ENCODE data around the gene SETDB1.
"Not testable (repeated sequence)": the region's sequence is repeated elsewhere in the genome, so short reads cannot be mapped to it uniquely, and the experiment has no call there.

SETDB1 gene

GRCh38 chr1:150927624-150928023 lies 1.5 kb downstream of the SETDB1 start:
- H3K4me3 ChIP-seq (ENCODE audit: low read depth, low read length), result no peak overlapping the region
- no peak for TF ChIP-seq CTCF (IDR thresholded peaks at IDR 0.05; ENCODE audit: insufficient read depth, low read length, missing control alignments)
- CTCF ChIA-PET, result no interaction called here
- DNase-seq (ENCODE audit: low read depth, low spot score), result no peak
- POLR2A ChIA-PET, result no interaction called here

- H3K4me3 ChIP-seq (ENCODE audit: low read depth, low read length), result no peak overlapping the region
- ChIA-PET CTCF (no interaction called here), POLR2A (no interaction called here)
- no peak for TF ChIP-seq CTCF (IDR thresholded peaks at IDR 0.05; ENCODE audit: insufficient read depth, low read length, missing control alignments)
- no peak for DNase-seq (ENCODE audit: low read depth, low spot score)
These were observed 2.1 kb downstream of the SETDB1 start for GRCh38 chr1:150928286-150928685.

GRCh38 chr1:150928775-150929174 lies 2.6 kb downstream of the SETDB1 start:
- DNase-seq (ENCODE audit: low read depth, low spot score); H3K4me3 ChIP-seq (ENCODE audit: low read depth, low read length); CTCF ChIA-PET; POLR2A ChIA-PET: not testable (repeated sequence)

- POLR2A ChIA-PET, result interaction anchor here (0.9 kb wide), 1 partner anchor 34 kb away, joined by 7 read pairs; no protein-coding TSS in a partner anchor
- CTCF ChIA-PET, result interaction anchor here (1.0 kb wide), 1 partner anchor 9 kb away, joined by 4 read pairs; no protein-coding TSS in a partner anchor
- no peak for TF ChIP-seq CTCF (IDR thresholded peaks at IDR 0.05; ENCODE audit: insufficient read depth, low read length, missing control alignments)
- H3K4me3 ChIP-seq (ENCODE audit: low read depth, low read length), result no peak overlapping the region
- no peak for DNase-seq (ENCODE audit: low read depth, low spot score)
These were observed 5.6 kb downstream of the SETDB1 start for GRCh38 chr1:150931773-150932172.

- CTCF ChIA-PET, result no interaction called here
- POLR2A ChIA-PET, result interaction anchor here (0.6 kb wide), 1 partner anchor 16 kb away, joined by 3 read pairs; no protein-coding TSS in a partner anchor
- no peak for DNase-seq (ENCODE audit: low read depth, low spot score)
- H3K4me3 ChIP-seq (ENCODE audit: low read depth, low read length), result no peak overlapping the region
- no peak for TF ChIP-seq CTCF (IDR thresholded peaks at IDR 0.05; ENCODE audit: insufficient read depth, low read length, missing control alignments)
These were observed 18.7 kb downstream of the SETDB1 start for GRCh38 chr1:150944856-150945255.

GRCh38 chr1:150954708-150955107 lies 28.5 kb downstream of the SETDB1 start:
- no peak for TF ChIP-seq CTCF (IDR thresholded peaks at IDR 0.05; ENCODE audit: insufficient read depth, low read length, missing control alignments)
- POLR2A ChIA-PET, result no interaction called here
- CTCF ChIA-PET, result interaction anchor here (0.6 to 1.3 kb wide), 3 partner anchors 22 to 48 kb away, joined by 3 read pairs; no protein-coding TSS in a partner anchor
- no peak for DNase-seq (ENCODE audit: low read depth, low spot score)
- no peak overlapping the region for H3K4me3 ChIP-seq (ENCODE audit: low read depth, low read length)

- H3K4me3 ChIP-seq (ENCODE audit: low read depth, low read length), result no peak overlapping the region
- no peak for TF ChIP-seq CTCF (IDR thresholded peaks at IDR 0.05; ENCODE audit: insufficient read depth, low read length, missing control alignments)
- CTCF ChIA-PET, result interaction anchor here (0.9 kb wide), 2 partner anchors 10 to 33 kb away, joined by 3 to 4 read pairs; no protein-coding TSS in a partner anchor
- DNase-seq (ENCODE audit: low read depth, low spot score), result no peak
- POLR2A ChIA-PET, result no interaction called here
These were observed 29.1 kb downstream of the SETDB1 start for GRCh38 chr1:150955280-150955679.

Data from AG04449 (cell line).